Gastrocnemius medialis (tissue), 4 donors: ENCODE measurements around the gene MAEA. TPM values are rescaled to one million over a fixed set of nuclear protein-coding genes. Genes with fewer than 3 reads are reported as not detected.

Experiments used
- ATAC-seq, 2 donors: fragments of 150-250 bp; one replicate each; pipeline ENCODE4 v1.9.1; 2016
- DNase-seq, 2 donors: peaks; one replicate each; pipeline ENCODE4 v3.0.0-alpha.2; 2019
- H3K27ac ChIP-seq, 4 donors: fragments of 200-600 bp; sonication (generic); 1 replicate in 1 of 4; 2 replicates in 3 of 4; pipeline ENCODE4 v1.5.1; 2016 to 2018; ENCODE audit warnings: mild to moderate bottlenecking in 2 of 4, moderate library complexity in 1 of 4
- H3K27me3 ChIP-seq, 3 donors: fragments of 200-600 bp; sonication (generic) in 2 of 3; 1 replicate in 1 of 3; 2 replicates in 2 of 3; pipeline versions ENCODE4 v1.5.1 to v1.6.0; 2016 to 2019; ENCODE audit warnings: mild to moderate bottlenecking in 1 of 3, moderate library complexity in 1 of 3
- H3K36me3 ChIP-seq, 2 donors: fragments of 200-600 bp; sonication (generic) in 1 of 2; one replicate each; pipeline ENCODE4 v1.5.1; 2017 to 2018
- H3K4me1 ChIP-seq, 2 donors: fragments of 200-600 bp; sonication (generic) in 1 of 2; one replicate each; pipeline ENCODE4 v1.5.1; 2016 to 2017; ENCODE audit warnings: mild to moderate bottlenecking in 2 of 2
- H3K4me3 ChIP-seq, 4 donors: fragments of 200-600 bp; sonication (generic) in 3 of 4; 1 replicate in 1 of 4; 2 replicates in 3 of 4; pipeline ENCODE4 v1.5.1; 2016 to 2019; ENCODE audit warnings: mild to moderate bottlenecking in 2 of 4
- H3K9me3 ChIP-seq, 3 donors: fragments of 200-600 bp; sonication (generic) in 2 of 3; 1 replicate in 1 of 3; 2 replicates in 2 of 3; pipeline ENCODE4 v1.5.1; 2016 to 2019
- POLR2A ChIP-seq, 2 donors: fragments of 450-650 bp; IDR thresholded peaks; one replicate each; pipeline ENCODE4 v1.6.1; 2017; ENCODE audit warnings: antibody characterized with exemption in 2 of 2, mild to moderate bottlenecking in 2 of 2, moderate library complexity in 2 of 2
- in situ Hi-C, 4 donors: fragments of 200-750 bp; cut with MboI; loops; one replicate each; pipeline versions ENCODE4 v1.15.0 to v1.8.0; 2017; ENCODE audit warnings: low sequenced_read_pairs in 4 of 4
- intact Hi-C: fragments of 100-400 bp; cut with DNase I; formaldehyde crosslinking; loops from one replicate; pipeline ENCODE4 v1.15.1; 2023; ENCODE audit warnings: low total_unique reads
- total RNA-seq, 4 donors: library from RNA; depleted of rRNA; stranded (reverse); fragments of >200 nt; gene quantifications; one replicate each; pipeline versions ENCODE4 v1.1.0 to v1.2.3, GENCODE V29; 2016
- TF ChIP-seq, protein P1 (sequence below), 5 experiments: fragments of 450-650 bp in 3 of 5; fragments of 200-600 bp in 2 of 5; sonication (generic) in 2 of 5; IDR thresholded peaks in 4 of 5; conservative IDR thresholded peaks in 1 of 5; 1 replicate in 4 of 5; 2 replicates in 1 of 5; pipeline ENCODE4 v1.5.1; 2016 to 2019; ENCODE audit warnings: antibody characterized with exemption in 5 of 5, mild to moderate bottlenecking in 3 of 5, moderate library complexity in 3 of 5

The MAEA gene
- total RNA-seq, 4 donors from 2014 or later = 30.0 to 42.7 (median 34.3) TPM

DNA sequence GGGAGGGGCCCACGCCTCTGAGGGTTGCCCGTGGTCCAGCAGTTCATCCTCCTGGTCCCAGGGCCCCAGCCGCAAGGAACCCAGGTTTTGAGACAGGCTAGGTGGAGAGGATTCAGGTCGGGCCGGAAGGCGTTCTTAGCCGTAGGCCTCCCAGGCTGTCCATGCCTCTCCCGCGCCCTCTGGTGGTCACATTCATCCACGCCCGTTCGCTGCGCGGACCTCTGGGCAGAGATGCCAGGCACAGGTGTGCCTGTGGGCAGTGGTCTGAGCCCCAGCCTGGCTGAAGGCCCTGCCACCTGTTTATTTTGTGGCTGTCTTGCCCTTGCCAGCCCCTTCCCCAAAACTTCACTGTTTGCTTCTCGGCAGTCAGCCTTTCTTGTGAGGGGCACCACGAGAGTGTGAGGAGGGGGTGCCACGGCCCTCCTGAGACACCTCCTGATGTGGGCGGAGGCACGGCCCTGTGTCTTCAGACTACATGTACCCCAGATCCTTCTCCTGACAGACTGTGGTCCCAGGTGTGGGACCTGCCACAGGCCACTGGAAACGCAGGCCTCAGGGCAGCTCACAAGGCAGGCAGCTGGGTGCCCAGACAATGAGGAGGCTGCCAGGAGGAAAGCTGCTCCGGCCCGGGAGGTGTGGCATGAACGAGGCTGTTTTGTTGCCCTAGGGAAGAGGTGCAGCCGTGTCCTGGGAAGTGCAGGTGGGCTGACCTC is 62.3 kb downstream of the MAEA start:
- peak overlapping the region in 1 of 4 donors; percentile 30 for H3K27ac ChIP-seq
- in situ Hi-C loops = loop anchor here (5.0 to 25.0 kb wide), 4 partner anchors 215 to 285 kb away; no protein-coding TSS in a partner anchor

GRCh38 chr4:1352567-1352900 is 62.8 kb downstream of the MAEA start:
- intact Hi-C loops (loop anchor here (1.0 kb wide), 1 partner anchor 222 kb away; no protein-coding TSS in a partner anchor), in situ Hi-C loops (loop anchor here (5.0 to 25.0 kb wide), 4 partner anchors 215 to 285 kb away; no protein-coding TSS in a partner anchor)
- Histone ChIP-seq H3K27ac (no peak overlapping the region), H3K4me3 (no peak overlapping the region), H3K4me1 (peaks cover 16 to 24% of the 10 kb centered on the region in 2 donors), H3K36me3 (peaks cover 0 to 33% of the 10 kb centered on the region in 2 donors), H3K9me3 (no peaks in the 10 kb centered on the region), H3K27me3 (no peaks in the 10 kb centered on the region)
- TF ChIP-seq, protein P1, sequence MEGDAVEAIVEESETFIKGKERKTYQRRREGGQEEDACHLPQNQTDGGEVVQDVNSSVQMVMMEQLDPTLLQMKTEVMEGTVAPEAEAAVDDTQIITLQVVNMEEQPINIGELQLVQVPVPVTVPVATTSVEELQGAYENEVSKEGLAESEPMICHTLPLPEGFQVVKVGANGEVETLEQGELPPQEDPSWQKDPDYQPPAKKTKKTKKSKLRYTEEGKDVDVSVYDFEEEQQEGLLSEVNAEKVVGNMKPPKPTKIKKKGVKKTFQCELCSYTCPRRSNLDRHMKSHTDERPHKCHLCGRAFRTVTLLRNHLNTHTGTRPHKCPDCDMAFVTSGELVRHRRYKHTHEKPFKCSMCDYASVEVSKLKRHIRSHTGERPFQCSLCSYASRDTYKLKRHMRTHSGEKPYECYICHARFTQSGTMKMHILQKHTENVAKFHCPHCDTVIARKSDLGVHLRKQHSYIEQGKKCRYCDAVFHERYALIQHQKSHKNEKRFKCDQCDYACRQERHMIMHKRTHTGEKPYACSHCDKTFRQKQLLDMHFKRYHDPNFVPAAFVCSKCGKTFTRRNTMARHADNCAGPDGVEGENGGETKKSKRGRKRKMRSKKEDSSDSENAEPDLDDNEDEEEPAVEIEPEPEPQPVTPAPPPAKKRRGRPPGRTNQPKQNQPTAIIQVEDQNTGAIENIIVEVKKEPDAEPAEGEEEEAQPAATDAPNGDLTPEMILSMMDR (IDR thresholded peaks at IDR 0.05 in 4 of 5, conservative IDR thresholded peaks at IDR 0.05 in 1 of 5) = no peak
- no peak for TF ChIP-seq POLR2A (IDR thresholded peaks at IDR 0.05)
- ATAC-seq (no peak), DNase-seq (no peak)

More for the DNA sequence above, 62.3 kb downstream of the MAEA start:
- Histone ChIP-seq H3K4me1 (peaks cover 16 to 25% of the 10 kb centered on the region in 2 donors), H3K36me3 (peaks cover 0 to 33% of the 10 kb centered on the region in 2 donors), H3K27me3 (no peaks in the 10 kb centered on the region), H3K9me3 (no peaks in the 10 kb centered on the region), H3K4me3 (no peak overlapping the region)
- no peak for TF ChIP-seq POLR2A (IDR thresholded peaks at IDR 0.05)
- TF ChIP-seq, protein P1 (IDR thresholded peaks at IDR 0.05 in 4 of 5, conservative IDR thresholded peaks at IDR 0.05 in 1 of 5) = peak; percentile 62 to 97 (median 90)
- peak; percentile 58 to 71 for DNase-seq
- ATAC-seq = peak; percentile 25 to 42
- intact Hi-C loops = loop anchor here (1.0 kb wide), 1 partner anchor 222 kb away; no protein-coding TSS in a partner anchor

DNA sequence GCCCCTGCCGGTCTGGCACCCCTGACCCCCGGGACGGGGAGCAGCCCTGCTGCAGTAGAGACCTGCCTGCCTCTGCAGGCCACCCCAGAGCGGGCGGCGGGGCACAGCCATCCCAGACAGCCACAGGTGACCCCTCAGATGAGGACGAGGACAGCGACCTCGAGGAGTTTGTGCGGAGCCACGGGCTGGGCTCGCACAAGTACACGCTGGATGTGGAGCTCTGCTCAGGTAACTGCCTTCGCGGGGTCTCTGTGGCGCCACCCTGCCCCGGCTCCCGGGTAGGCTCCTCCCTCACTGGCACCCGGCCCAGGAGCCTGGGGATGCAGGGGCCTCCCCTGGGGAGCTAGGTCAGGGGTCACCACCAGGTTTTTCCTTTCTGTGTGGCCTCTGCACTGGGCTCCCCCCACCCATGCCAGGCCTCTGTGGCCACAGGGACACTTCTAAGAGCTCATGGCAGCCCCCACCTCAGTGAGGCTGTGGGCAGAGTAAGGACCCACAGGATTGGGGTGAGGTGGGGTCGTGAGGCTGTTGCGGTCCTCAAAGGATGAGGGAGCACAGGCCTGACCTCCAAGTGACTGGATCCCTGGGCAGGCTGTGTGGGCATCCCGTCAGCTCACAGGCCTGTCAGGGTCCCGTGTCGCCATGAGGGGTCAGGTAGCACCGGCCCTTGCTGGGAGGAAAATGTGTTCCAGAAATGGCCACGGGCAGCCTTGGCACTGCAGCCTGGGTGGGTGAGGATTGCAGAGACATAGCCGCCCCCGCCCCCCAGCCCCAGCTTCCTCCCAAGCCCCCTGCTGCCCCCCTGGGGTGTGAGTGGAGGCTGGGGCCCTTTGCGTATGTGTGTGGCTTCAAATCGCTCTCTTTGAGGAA is 63.7 kb downstream of the MAEA start:
- Histone ChIP-seq H3K4me3 (no peak overlapping the region), H3K36me3 (peaks cover 0 to 33% of the 10 kb centered on the region in 2 donors), H3K9me3 (no peaks in the 10 kb centered on the region), H3K4me1 (peaks cover 7 to 15% of the 10 kb centered on the region in 2 donors), H3K27me3 (no peaks in the 10 kb centered on the region), H3K27ac (no peak overlapping the region)
- in situ Hi-C loops (loop anchor here (5.0 to 25.0 kb wide), 4 partner anchors 216 to 284 kb away; no protein-coding TSS in a partner anchor), intact Hi-C loops (loop anchor here (2.0 kb wide), 1 partner anchor 275 kb away; no protein-coding TSS in a partner anchor)
- TF ChIP-seq, protein P1 (IDR thresholded peaks at IDR 0.05 in 4 of 5, conservative IDR thresholded peaks at IDR 0.05 in 1 of 5) = no peak
- no peak for TF ChIP-seq POLR2A (IDR thresholded peaks at IDR 0.05)
- ATAC-seq = no peak
- no peak for DNase-seq

- Histone ChIP-seq H3K36me3 (peaks cover 0 to 29% of the 10 kb centered on the region in 2 donors), H3K27ac (no peak overlapping the region), H3K4me3 (no peak overlapping the region), H3K27me3 (no peaks in the 10 kb centered on the region), H3K9me3 (no peaks in the 10 kb centered on the region), H3K4me1 (peaks cover 3 to 6% of the 10 kb centered on the region in 2 donors)
- intact Hi-C loops = loop anchor here (2.0 kb wide), 1 partner anchor 274 kb away; no protein-coding TSS in a partner anchor
- ATAC-seq (no peak), DNase-seq (no peak)
- TF ChIP-seq POLR2A (IDR thresholded peaks at IDR 0.05) = no peak
- TF ChIP-seq, protein P1 (IDR thresholded peaks at IDR 0.05 in 4 of 5, conservative IDR thresholded peaks at IDR 0.05 in 1 of 5) = no peak
- in situ Hi-C loops = loop anchor here (5.0 to 25.0 kb wide), 4 partner anchors 217 to 283 kb away; no protein-coding TSS in a partner anchor
These were observed 64.7 kb downstream of the MAEA start for GRCh38 chr4:1354136-1354982.
